ENCODE measurements around the gene OR4D1.
A peak's percentile ranks its signal among the peaks of the same experiment; 100 is the strongest.

The OR4D1 gene

DNA sequence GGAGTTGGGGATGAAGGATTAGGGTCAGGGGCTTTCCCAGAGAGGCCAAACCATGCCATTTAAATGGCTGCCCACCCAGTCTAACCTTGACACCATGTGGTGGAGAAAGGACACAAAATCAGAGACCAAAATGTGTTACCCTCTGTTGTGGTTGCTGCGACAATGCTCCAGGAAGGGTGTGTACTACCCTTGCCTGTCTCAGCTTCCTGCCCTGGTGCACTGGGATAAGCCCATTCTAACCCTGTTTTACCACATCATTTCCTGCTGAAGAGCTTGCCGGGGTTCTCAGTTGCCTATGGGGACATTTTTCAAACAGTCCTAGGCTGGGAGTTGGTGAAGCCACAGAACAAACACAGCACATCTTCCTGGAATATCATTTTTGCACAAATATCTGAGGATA is 4.9 kb downstream of the OR4D1 start:
- Histone ChIP-seq H3K27ac (ENCODE audit: low read length) (no peak overlapping the region), H3K4me3 (ENCODE audit: low read length in 2 of 2) (no peak overlapping the region), H3K9me3 (ENCODE audit: control insufficient read depth in 2 of 2, low read length in 2 of 2) (no peaks in the 10 kb centered on the region), H3K9ac (ENCODE audit: low read length in 2 of 2) (no peak overlapping the region), H3K4me1 (ENCODE audit: control insufficient read depth, insufficient read depth, low read length) (peaks cover 4% of the 10 kb centered on the region), H3K36me3 (ENCODE audit: control insufficient read depth in 2 of 2, insufficient read depth in 2 of 2, low read length in 2 of 2) (no peaks in the 10 kb centered on the region), H3K27me3 (ENCODE audit: control insufficient read depth in 1 of 2, insufficient read depth in 2 of 2, low read length in 2 of 2) (peaks cover 26 to 32% of the 10 kb centered on the region in 2 donors)

DNA sequence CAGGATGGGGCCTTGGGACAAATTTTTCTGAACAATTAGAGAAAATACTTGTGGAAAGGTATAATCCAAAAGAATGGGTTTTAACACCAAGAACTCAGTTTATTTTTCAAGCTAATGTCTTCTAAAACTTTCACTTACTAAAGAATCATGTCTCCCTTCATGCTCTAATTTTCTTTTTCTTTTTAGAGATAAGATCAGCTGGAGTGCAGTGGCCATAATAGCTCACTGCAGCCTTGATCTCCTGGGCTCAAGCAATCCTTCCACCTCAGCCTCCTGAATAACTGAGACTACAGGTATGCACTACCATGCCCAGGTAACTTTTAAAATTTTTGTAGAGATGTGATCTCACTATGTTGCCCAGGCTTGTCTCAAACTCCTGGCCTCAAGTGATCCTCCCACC is 5.5 kb downstream of the OR4D1 start:
- no peaks in the 10 kb centered on the region for H3K36me3 ChIP-seq (ENCODE audit: control insufficient read depth in 2 of 2, insufficient read depth in 2 of 2, low read length in 2 of 2)
- H3K4me3 ChIP-seq (ENCODE audit: low read length in 2 of 2), result no peak overlapping the region
- no peak overlapping the region for H3K27ac ChIP-seq (ENCODE audit: low read length)
- H3K27me3 ChIP-seq (ENCODE audit: control insufficient read depth in 1 of 2, insufficient read depth in 2 of 2, low read length in 2 of 2), result peaks cover 26 to 30% of the 10 kb centered on the region in 2 donors
- peaks cover 4% of the 10 kb centered on the region for H3K4me1 ChIP-seq (ENCODE audit: control insufficient read depth, insufficient read depth, low read length)
- no peaks in the 10 kb centered on the region for H3K9me3 ChIP-seq (ENCODE audit: control insufficient read depth in 2 of 2, low read length in 2 of 2)
- no peak overlapping the region for H3K9ac ChIP-seq (ENCODE audit: low read length in 2 of 2)

DNA sequence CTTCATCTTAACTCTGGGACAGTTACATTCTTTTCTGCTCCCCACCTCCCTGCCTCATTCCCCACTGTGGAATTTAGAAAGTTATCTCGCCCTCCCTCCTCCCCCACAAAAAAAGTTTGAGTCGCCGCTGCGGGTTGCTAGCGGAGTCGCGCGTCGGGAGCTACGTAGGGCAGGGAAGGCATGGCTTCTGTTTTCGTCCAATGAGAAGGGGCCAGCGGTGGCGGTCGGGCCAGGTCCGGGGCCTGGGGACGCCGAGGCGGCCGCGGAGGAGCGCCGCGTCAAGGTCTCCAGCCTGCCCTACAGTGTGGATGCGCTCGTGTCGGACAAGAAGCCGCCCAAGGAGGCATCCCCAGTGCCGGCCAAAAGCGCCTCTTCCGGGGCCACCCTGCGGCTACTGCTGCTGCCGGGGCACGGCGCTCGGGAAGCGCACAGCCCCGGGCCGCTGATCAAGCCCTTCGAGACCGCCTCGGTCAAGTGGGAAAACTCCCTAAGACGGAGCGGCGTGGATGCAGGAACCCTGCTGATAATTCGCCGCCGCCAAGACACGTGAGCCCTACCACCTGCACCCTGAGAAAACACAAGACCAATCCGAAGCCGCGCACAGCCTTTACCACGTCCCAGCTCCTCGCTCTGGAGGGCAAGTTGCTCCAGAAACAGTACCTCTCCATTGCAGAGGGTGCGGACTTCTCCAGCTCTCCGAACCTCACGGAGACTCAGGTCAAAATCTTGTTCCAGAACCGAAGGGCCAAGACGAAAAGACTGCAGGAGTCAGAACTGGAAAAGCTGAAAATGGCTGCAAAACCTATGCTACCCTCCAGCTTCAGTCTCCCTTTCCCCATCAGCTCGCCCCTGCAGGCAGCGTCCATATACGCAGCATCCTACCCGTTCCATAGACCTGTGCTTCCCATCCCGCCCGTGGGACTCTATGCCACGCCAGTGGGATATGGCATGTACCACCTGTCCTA is 8.9 kb downstream of the OR4D1 start:
- peaks cover 28 to 36% of the 10 kb centered on the region in 2 donors for H3K27me3 ChIP-seq (ENCODE audit: control insufficient read depth in 1 of 2, insufficient read depth in 2 of 2, low read length in 2 of 2)
- H3K27ac ChIP-seq (ENCODE audit: low read length), result no peak overlapping the region
- peaks cover 4% of the 10 kb centered on the region for H3K4me1 ChIP-seq (ENCODE audit: control insufficient read depth, insufficient read depth, low read length)
- no peaks in the 10 kb centered on the region for H3K9me3 ChIP-seq (ENCODE audit: control insufficient read depth in 2 of 2, low read length in 2 of 2)
- H3K36me3 ChIP-seq (ENCODE audit: control insufficient read depth in 2 of 2, insufficient read depth in 2 of 2, low read length in 2 of 2), result no peaks in the 10 kb centered on the region
- peak overlapping the region; percentile 60 to 70 for H3K4me3 ChIP-seq (ENCODE audit: low read length in 2 of 2)
- no peak overlapping the region for H3K9ac ChIP-seq (ENCODE audit: low read length in 2 of 2)

DNA sequence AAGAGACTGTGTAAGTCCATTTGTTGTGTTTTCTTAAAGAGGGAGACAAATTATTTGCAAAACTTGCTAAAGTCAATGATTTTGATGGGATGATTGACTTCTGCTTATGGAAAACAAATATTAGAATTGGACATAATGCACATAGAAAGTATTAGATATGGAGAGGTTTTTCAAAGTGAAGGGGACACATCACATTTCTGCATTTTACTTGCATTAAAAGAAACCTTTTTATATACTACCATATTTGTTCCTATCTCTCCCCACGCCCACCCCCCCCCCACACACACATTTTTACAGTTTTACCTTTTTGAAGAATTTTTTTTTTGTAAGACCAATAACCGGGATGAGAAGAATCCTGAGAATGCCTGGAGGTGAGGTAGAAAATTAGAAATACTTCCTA is 10.0 kb downstream of the OR4D1 start:
- Histone ChIP-seq H3K9me3 (ENCODE audit: control insufficient read depth in 2 of 2, low read length in 2 of 2) (no peaks in the 10 kb centered on the region), H3K4me1 (ENCODE audit: control insufficient read depth, insufficient read depth, low read length) (peaks cover 4% of the 10 kb centered on the region), H3K4me3 (ENCODE audit: low read length in 2 of 2) (no peak overlapping the region), H3K9ac (ENCODE audit: low read length in 2 of 2) (no peak overlapping the region), H3K27ac (ENCODE audit: low read length) (no peak overlapping the region), H3K36me3 (ENCODE audit: control insufficient read depth in 2 of 2, insufficient read depth in 2 of 2, low read length in 2 of 2) (no peaks in the 10 kb centered on the region), H3K27me3 (ENCODE audit: control insufficient read depth in 1 of 2, insufficient read depth in 2 of 2, low read length in 2 of 2) (peaks cover 24 to 33% of the 10 kb centered on the region in 2 donors)

DNA sequence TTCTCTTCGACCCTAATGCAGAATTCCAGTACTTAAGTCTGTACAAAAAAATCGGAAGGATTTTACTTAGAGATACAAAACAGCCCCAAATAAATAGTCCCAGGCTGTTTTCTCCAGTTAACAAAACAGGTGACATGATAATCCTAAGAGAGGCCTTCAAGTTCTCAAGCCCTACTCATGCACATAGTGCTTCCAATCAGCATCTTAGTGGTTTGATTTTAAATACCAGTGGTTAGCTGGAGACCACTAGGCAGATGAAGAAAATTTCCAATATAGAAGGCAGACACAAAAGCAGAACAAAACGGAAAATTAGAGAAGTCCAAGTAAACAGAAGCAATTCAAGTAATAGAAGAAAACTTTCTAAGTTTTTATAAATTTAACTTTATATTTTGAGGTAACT is 13.4 kb downstream of the OR4D1 start:
- peaks cover 15 to 26% of the 10 kb centered on the region in 2 donors for H3K27me3 ChIP-seq (ENCODE audit: control insufficient read depth in 1 of 2, insufficient read depth in 2 of 2, low read length in 2 of 2)
- no peaks in the 10 kb centered on the region for H3K9me3 ChIP-seq (ENCODE audit: control insufficient read depth in 2 of 2, low read length in 2 of 2)
- no peak overlapping the region for H3K27ac ChIP-seq (ENCODE audit: low read length)
- H3K36me3 ChIP-seq (ENCODE audit: control insufficient read depth in 2 of 2, insufficient read depth in 2 of 2, low read length in 2 of 2), result no peaks in the 10 kb centered on the region
- H3K4me3 ChIP-seq (ENCODE audit: low read length in 2 of 2), result no peak overlapping the region
- no peak overlapping the region for H3K9ac ChIP-seq (ENCODE audit: low read length in 2 of 2)
- H3K4me1 ChIP-seq (ENCODE audit: control insufficient read depth, insufficient read depth, low read length), result peaks cover 4% of the 10 kb centered on the region

DNA sequence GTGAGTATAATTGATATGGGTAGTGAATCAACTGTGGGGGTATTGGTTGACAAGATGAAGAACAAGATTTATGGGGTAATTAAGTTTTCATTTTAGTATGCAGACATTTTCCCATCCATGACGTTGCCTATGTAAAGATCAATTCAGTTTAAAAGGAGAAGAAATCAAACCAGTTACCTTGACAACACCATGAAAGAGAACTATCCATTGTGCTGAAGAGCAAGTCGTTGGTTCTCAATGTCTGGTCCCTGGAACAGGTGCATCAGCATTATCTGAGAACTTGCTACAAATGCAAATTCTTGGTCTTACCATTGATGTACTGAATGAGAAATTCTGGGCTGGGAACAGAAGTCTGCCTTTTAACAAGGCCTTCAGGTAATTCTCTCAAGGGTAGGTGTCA is 17.8 kb downstream of the OR4D1 start:
- no peaks in the 10 kb centered on the region for H3K4me1 ChIP-seq (ENCODE audit: control insufficient read depth, insufficient read depth, low read length)
- H3K27ac ChIP-seq (ENCODE audit: low read length), result no peak overlapping the region
- no peaks in the 10 kb centered on the region for H3K9me3 ChIP-seq (ENCODE audit: control insufficient read depth in 2 of 2, low read length in 2 of 2)
- no peaks in the 10 kb centered on the region for H3K36me3 ChIP-seq (ENCODE audit: control insufficient read depth in 2 of 2, insufficient read depth in 2 of 2, low read length in 2 of 2)
- no peak overlapping the region for H3K4me3 ChIP-seq (ENCODE audit: low read length in 2 of 2)
- peaks cover 2 to 3% of the 10 kb centered on the region in 2 donors for H3K27me3 ChIP-seq (ENCODE audit: control insufficient read depth in 1 of 2, insufficient read depth in 2 of 2, low read length in 2 of 2)
- H3K9ac ChIP-seq (ENCODE audit: low read length in 2 of 2), result no peak overlapping the region

DNA sequence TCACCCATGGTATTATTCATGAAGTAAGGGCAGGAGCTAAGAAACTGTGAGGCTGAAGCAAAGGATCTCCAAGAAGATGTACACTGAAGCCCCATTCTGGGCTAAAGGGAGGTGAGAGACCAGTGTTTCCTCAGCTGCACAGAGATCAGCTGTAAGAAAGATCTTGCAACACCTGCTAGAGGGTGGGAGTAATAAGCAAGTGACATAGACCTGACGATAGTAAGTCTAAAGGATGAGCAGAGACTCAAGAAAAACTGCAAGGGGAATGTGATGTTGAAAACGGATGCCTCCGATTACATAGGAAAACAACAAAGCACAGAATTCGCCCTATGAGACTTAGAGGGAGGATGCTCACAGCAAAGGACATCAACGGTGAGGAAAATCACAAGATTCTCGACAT is 18.5 kb downstream of the OR4D1 start, which contains the start of gene OR4D2:
Gene OR4D2, plus strand, starts transcription at position 301 of the 400 bp plus-strand sequence. CDS start 2,674 bp downstream, outside the sequence.
- Histone ChIP-seq H3K4me3 (ENCODE audit: low read length in 2 of 2) (no peak within 1 kb of the TSS), H3K27me3 (ENCODE audit: control insufficient read depth in 1 of 2, insufficient read depth in 2 of 2, low read length in 2 of 2) (peaks cover 0 to 3% of the 10 kb centered on the region in 2 donors), H3K4me1 (ENCODE audit: control insufficient read depth, insufficient read depth, low read length) (no peaks in the 10 kb centered on the region), H3K9me3 (ENCODE audit: control insufficient read depth in 2 of 2, low read length in 2 of 2) (no peaks in the 10 kb centered on the region), H3K9ac (ENCODE audit: low read length in 2 of 2) (no peak within 1 kb of the TSS), H3K36me3 (ENCODE audit: control insufficient read depth in 2 of 2, insufficient read depth in 2 of 2, low read length in 2 of 2) (no peaks in the 10 kb centered on the region), H3K27ac (ENCODE audit: low read length) (no peak within 1 kb of the TSS)

DNA sequence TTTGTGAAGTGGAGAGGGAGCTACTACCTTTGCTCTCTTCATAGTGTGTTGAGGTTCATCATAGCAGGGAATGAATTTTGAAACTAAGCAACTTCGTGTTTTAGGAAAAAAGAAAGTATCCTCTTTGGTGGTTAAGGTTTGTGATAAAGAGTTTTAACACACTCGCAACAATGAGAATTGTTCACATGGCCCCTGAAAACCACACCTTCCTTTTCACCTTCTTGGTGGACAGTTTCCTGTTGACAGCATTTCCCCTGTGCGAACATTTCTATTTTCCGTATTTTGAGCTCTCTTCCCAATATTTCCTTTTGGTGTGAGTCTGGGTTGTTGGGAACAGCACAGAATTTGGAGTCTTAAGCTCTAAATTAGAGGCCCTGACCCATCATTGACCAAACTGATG is 22.4 kb downstream of the OR4D1 start:
- H3K9ac ChIP-seq (ENCODE audit: low read length in 2 of 2), result no peak overlapping the region
- no peaks in the 10 kb centered on the region for H3K9me3 ChIP-seq (ENCODE audit: control insufficient read depth in 2 of 2, low read length in 2 of 2)
- no peaks in the 10 kb centered on the region for H3K36me3 ChIP-seq (ENCODE audit: control insufficient read depth in 2 of 2, insufficient read depth in 2 of 2, low read length in 2 of 2)
- no peaks in the 10 kb centered on the region for H3K4me1 ChIP-seq (ENCODE audit: control insufficient read depth, insufficient read depth, low read length)
- no peak overlapping the region for H3K4me3 ChIP-seq (ENCODE audit: low read length in 2 of 2)
- H3K27ac ChIP-seq (ENCODE audit: low read length), result no peak overlapping the region
- peaks cover 0 to 2% of the 10 kb centered on the region in 2 donors for H3K27me3 ChIP-seq (ENCODE audit: control insufficient read depth in 1 of 2, insufficient read depth in 2 of 2, low read length in 2 of 2)

DNA sequence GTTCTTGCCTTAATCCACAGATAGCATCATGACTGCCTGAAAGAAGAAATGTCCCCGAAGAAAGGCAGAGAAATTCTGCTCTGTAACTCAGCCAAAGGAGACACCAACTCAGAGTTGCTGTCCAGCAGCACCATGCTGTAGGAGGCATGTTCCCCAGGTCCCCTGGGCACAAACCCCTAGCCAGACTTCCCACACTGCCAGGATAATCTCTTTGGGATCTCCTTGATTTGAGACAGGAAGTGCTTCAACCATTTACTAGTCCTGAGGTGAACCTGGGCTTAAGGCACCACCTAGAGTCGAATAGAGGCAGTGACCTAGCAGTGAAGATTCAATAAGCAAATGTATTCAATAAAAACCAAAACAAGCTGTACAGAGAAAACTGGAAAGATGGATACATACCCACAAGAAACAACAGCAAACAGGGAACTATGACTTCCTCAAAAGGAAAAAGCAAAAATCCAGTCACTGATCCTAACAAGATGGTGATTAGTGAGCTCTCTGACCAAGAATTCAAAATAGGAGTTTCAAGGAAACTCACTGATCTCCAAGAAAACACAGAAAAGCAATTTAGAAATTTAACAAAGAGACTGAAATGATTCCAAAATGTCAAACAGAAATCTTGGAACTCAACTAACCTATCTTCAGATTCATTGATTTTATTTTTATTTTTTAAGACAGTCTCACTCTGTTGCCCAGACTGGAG is 24.3 kb downstream of the OR4D1 start:
- H3K36me3 ChIP-seq (ENCODE audit: control insufficient read depth in 2 of 2, insufficient read depth in 2 of 2, low read length in 2 of 2), result no peaks in the 10 kb centered on the region
- no peak overlapping the region for H3K9ac ChIP-seq (ENCODE audit: low read length in 2 of 2)
- no peak overlapping the region for H3K27ac ChIP-seq (ENCODE audit: low read length)
- H3K4me3 ChIP-seq (ENCODE audit: low read length in 2 of 2), result no peak overlapping the region
- no peaks in the 10 kb centered on the region for H3K4me1 ChIP-seq (ENCODE audit: control insufficient read depth, insufficient read depth, low read length)
- H3K27me3 ChIP-seq (ENCODE audit: control insufficient read depth in 1 of 2, insufficient read depth in 2 of 2, low read length in 2 of 2), result peaks cover 0 to 5% of the 10 kb centered on the region in 2 donors
- no peaks in the 10 kb centered on the region for H3K9me3 ChIP-seq (ENCODE audit: control insufficient read depth in 2 of 2, low read length in 2 of 2)

DNA sequence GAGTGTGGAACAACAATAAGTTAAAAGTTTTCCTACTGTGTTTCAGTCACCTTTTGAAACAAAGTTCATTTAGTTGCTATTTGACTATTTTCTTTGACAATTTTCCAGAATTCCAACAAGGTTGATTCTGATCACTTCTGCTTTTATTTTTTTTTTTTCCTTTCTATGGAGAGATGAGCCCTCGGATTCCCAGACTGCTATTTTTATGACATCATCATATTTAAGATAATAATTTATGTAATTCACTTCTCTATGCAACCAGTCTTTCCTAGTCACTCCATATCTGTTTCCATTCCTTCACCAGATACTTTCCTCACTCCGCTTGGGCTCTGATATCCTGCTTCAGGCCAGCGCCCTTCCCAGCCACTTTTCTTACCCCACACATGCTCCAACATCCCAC is 26.7 kb downstream of the OR4D1 start:
- Histone ChIP-seq H3K9me3 (ENCODE audit: control insufficient read depth in 2 of 2, low read length in 2 of 2) (no peaks in the 10 kb centered on the region), H3K36me3 (ENCODE audit: control insufficient read depth in 2 of 2, insufficient read depth in 2 of 2, low read length in 2 of 2) (no peaks in the 10 kb centered on the region), H3K9ac (ENCODE audit: low read length in 2 of 2) (no peak overlapping the region), H3K27me3 (ENCODE audit: control insufficient read depth in 1 of 2, insufficient read depth in 2 of 2, low read length in 2 of 2) (peaks cover 0 to 5% of the 10 kb centered on the region in 2 donors), H3K27ac (ENCODE audit: low read length) (no peak overlapping the region), H3K4me3 (ENCODE audit: low read length in 2 of 2) (no peak overlapping the region), H3K4me1 (ENCODE audit: control insufficient read depth, insufficient read depth, low read length) (no peaks in the 10 kb centered on the region)

All from stomach smooth muscle (tissue), 2 donors.